Vagina (tissue), 2 donors: ENCODE measurements around the gene PRSS21. TPM values are rescaled to one million over a fixed set of nuclear protein-coding genes. Genes with fewer than 3 reads are reported as not detected.

Experiments
- DNase-seq, 2 donors: peaks; one replicate each; pipeline ENCODE4 v3.0.0-alpha.2; 2017; ENCODE audit errors: extremely low spot score in 2 of 2
- H3K27ac ChIP-seq: fragments of 200-600 bp; sonication (generic); one replicate; pipeline ENCODE4 v1.5.1; 2019
- H3K27me3 ChIP-seq: fragments of 200-600 bp; sonication (generic); one replicate; pipeline ENCODE4 v1.5.1; 2019
- H3K36me3 ChIP-seq, 2 donors: fragments of 200-600 bp; sonication (generic); one replicate each; pipeline ENCODE4 v1.5.1; 2017 to 2019
- H3K4me1 ChIP-seq: fragments of 200-600 bp; sonication (generic); one replicate; pipeline ENCODE4 v1.5.1; 2019
- H3K4me3 ChIP-seq, 2 donors: fragments of 200-600 bp; sonication (generic); 1 replicate in 1 of 2; 2 replicates in 1 of 2; pipeline ENCODE4 v1.5.1; 2016 to 2019
- H3K9me3 ChIP-seq: fragments of 200-600 bp; sonication (generic); one replicate; pipeline ENCODE4 v1.5.1; 2019
- POLR2A ChIP-seq, 2 donors: fragments of 450-650 bp; IDR thresholded peaks; one replicate each; pipeline ENCODE4 v1.6.1; 2017; ENCODE audit warnings: antibody characterized with exemption in 2 of 2, mild to moderate bottlenecking in 2 of 2, moderate library complexity in 2 of 2
- POLR2AphosphoS5 ChIP-seq, 2 donors: sonication (generic); formaldehyde crosslinking; IDR thresholded peaks; one replicate each; pipeline ENCODE4 v1.9.0; 2017; ENCODE audit warnings: antibody characterized with exemption in 2 of 2, mild to moderate bottlenecking in 2 of 2, low read depth in 1 of 2; ENCODE audit not compliant: insufficient read depth in 1 of 2
- intact Hi-C: fragments of 100-400 bp; cut with DNase I; formaldehyde crosslinking; loops from one replicate; pipeline ENCODE4 v1.15.1; 2023
- total RNA-seq: library from RNA; depleted of rRNA; stranded (reverse); fragments of >200 nt; gene quantifications from one replicate; pipeline ENCODE4 v1.2.3, GENCODE V29; 2016
- TF ChIP-seq, protein P1 (sequence below), 3 experiments: fragments of 450-650 bp in 2 of 3; fragments of 200-600 bp in 1 of 3; sonication (generic) in 1 of 3; IDR thresholded peaks; one replicate each; pipeline ENCODE4 v1.5.1; 2017 to 2019; ENCODE audit warnings: antibody characterized with exemption in 3 of 3, mild to moderate bottlenecking in 2 of 3, moderate library complexity in 2 of 3

The PRSS21 gene
- total RNA-seq, 1 donor from 2014 or later: not detected

DNA sequence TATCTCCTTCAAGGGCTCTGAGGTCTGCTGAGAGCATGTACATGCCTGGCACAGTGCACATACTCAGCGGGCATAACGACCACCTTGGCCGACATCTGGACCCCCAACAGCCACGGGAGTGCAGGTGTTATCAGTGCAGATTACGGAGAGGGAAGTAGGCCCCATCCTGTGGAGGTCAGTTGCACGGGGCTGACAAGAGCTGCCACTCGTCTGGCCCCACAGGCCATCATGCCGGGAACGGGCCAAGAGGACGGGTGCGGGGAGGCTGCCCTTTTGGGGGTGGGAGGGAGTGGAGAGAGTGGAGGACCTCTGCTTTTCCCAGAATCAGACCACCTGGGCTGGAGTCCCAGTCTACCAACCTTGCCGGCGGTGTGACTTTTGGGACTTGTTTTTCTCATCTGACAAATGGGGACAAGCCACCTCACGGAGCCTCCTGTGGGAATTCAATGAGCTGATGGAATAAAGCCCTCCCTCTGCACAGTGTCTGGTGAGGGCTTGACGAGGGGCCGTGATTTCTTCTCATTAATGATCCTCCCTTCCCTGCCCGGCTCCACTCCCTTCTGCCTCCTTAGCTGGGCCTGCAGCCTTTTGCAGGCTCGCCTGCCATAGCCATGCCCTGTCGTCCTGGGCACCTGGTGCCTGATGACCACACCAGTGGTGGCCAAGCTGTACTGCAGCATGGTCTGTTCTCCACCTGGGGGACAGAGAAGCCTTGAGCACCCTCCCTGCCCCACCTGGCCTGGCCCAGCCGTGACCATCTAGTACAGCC is 34.3 kb upstream of the PRSS21 start:
- H3K4me1 ChIP-seq: peaks cover 26% of the 10 kb centered on the region
- H3K27me3 ChIP-seq: no peaks in the 10 kb centered on the region
- no peak for DNase-seq
- no peak overlapping the region for H3K4me3 ChIP-seq
- no peak for TF ChIP-seq POLR2A (IDR thresholded peaks at IDR 0.05)
- TF ChIP-seq POLR2AphosphoS5 (IDR thresholded peaks at IDR 0.05; ENCODE audit: insufficient read depth in 1 of 2, low read depth in 1 of 2): no peak
- TF ChIP-seq, protein P1, sequence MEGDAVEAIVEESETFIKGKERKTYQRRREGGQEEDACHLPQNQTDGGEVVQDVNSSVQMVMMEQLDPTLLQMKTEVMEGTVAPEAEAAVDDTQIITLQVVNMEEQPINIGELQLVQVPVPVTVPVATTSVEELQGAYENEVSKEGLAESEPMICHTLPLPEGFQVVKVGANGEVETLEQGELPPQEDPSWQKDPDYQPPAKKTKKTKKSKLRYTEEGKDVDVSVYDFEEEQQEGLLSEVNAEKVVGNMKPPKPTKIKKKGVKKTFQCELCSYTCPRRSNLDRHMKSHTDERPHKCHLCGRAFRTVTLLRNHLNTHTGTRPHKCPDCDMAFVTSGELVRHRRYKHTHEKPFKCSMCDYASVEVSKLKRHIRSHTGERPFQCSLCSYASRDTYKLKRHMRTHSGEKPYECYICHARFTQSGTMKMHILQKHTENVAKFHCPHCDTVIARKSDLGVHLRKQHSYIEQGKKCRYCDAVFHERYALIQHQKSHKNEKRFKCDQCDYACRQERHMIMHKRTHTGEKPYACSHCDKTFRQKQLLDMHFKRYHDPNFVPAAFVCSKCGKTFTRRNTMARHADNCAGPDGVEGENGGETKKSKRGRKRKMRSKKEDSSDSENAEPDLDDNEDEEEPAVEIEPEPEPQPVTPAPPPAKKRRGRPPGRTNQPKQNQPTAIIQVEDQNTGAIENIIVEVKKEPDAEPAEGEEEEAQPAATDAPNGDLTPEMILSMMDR (IDR thresholded peaks at IDR 0.05): no peak
- no peak overlapping the region for H3K27ac ChIP-seq
- no peaks in the 10 kb centered on the region for H3K9me3 ChIP-seq
- intact Hi-C loops: no loop called here
- H3K36me3 ChIP-seq: no peaks in the 10 kb centered on the region

DNA sequence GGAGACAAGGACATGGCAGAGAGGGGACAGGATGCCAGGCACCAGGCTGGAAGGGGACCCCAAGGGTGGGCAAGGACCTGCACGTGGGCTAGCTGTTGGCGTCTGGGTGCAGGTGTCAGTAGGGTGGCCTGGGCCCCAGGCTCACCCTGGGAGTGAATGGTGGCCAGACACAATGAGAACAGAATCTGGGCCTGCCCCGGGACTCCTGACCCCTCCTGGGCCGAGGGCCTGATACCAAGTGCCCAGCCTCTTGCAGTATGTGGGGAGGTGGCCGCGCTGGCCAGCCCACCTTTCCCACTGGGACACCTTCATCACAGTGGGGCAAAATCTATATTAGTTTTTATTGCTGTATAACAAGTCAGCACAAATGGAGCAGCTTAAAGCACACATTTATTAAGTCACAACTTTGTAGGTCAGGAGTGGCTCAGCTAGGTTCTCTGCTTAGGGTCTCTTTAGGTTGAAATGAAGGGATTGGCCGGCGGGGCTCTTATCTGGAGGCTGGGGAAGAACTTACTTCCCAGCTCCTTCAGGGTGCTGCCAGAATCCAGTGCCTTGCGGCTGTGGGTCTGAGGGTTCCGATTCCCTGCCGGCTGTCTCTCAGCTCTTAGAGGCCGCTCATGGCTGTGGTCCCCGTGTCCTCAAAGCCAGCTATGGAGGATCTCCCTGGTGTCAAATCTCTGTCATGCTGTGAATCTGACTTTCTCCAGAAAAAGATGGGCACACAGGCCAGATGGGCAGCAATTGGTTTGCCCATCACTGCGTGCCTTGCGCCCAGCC is 33.3 kb upstream of the PRSS21 start:
- Histone ChIP-seq H3K27ac (no peak overlapping the region), H3K27me3 (no peaks in the 10 kb centered on the region), H3K9me3 (no peaks in the 10 kb centered on the region), H3K4me3 (no peak overlapping the region), H3K36me3 (no peaks in the 10 kb centered on the region), H3K4me1 (peaks cover 16% of the 10 kb centered on the region)
- DNase-seq: no peak
- TF ChIP-seq, protein P1 (IDR thresholded peaks at IDR 0.05): no peak
- TF ChIP-seq POLR2A (IDR thresholded peaks at IDR 0.05) (no peak), POLR2AphosphoS5 (IDR thresholded peaks at IDR 0.05; ENCODE audit: insufficient read depth in 1 of 2, low read depth in 1 of 2) (no peak)
- intact Hi-C loops: no loop called here

DNA sequence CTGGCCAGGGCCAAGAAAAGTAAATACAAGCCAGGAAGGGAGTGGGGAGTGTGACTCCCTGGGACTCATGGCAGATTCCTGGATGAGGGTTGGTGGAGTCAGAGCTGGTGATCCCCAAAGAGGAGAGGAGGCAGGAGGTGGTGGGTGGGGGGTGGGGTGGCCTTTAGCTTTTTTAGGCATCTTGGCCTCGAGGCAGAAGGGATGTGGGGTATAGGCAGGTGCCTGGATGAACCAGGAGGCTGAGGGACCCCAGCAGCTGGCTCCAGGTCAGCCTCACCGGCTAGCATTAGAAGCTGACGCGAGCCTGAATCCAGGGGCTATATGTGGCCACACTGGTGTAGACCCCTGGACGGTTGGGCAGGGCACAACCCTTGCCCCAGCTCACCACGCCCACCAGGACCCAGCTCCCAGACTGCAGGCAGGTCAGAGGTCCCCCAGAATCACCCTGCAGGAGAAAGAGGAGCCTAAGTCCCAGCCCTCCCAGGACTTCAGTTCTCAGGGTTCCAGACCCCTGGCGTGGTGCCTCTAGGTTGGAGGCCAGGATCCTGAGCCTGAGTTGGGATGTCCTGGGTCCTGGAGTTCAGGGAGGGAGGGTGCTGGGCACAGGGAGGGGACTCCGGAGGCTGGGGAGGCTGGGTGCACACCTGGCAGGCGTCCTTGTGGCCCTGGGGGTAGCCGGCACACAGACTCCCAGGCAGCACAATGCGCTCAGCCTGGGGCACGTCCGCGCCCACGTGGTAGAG is 32.5 kb upstream of the PRSS21 start:
- H3K4me1 ChIP-seq: peaks cover 11% of the 10 kb centered on the region
- intact Hi-C loops: no loop called here
- no peak overlapping the region for H3K27ac ChIP-seq
- H3K27me3 ChIP-seq: no peaks in the 10 kb centered on the region
- H3K4me3 ChIP-seq: peak overlapping the region in 1 of 2 donors; percentile 45
- TF ChIP-seq POLR2A (IDR thresholded peaks at IDR 0.05): no peak
- TF ChIP-seq POLR2AphosphoS5 (IDR thresholded peaks at IDR 0.05; ENCODE audit: insufficient read depth in 1 of 2, low read depth in 1 of 2): no peak
- TF ChIP-seq, protein P1 (IDR thresholded peaks at IDR 0.05): no peak
- no peak for DNase-seq
- no peaks in the 10 kb centered on the region for H3K36me3 ChIP-seq
- H3K9me3 ChIP-seq: no peaks in the 10 kb centered on the region

DNA sequence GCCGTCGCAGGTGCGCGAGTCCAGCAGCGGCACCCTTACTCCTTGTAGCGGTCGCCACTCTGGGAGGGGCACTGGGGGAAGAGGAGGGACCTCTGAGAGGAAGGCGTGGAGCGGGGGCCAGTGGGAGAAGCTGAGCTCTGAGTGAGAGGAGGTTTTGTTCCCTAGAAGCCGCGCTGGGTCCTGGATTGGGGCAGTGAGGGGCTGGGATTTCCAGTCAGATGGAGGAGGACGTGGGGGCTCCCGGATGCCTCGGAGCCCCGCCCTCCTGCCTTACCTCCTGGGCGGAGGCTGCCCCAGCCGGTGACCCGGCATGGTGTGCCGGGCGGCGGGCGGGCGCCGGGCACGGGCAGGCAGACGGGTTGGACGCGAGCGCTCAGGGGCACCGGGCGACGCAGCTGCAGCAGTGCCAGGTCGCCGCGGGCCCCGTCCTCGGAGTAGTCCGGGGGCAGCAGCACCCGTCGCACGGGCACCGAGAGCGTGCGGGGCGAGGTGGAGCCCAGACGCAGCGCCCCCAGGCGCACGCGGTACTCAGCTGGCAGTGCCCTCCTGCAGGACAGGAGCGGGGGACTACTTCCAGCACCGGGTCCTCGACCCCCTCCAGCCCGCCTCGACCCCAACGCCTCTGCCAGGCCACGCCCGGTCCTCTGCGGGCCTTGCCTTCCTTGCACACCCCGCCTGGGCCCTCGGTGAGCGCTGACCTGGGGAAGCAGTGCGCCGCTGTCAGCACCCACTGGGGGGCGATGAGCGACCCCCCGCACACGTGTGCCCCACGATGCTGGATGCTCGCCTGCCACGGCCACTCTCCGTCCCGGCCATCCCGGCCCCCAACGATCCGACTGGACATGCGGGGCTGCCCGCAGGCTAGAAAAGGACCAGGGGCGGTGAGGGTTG is 31.7 kb upstream of the PRSS21 start:
- no peaks in the 10 kb centered on the region for H3K27me3 ChIP-seq
- H3K27ac ChIP-seq: no peak overlapping the region
- intact Hi-C loops: no loop called here

More for the DNA sequence above, 31.7 kb upstream of the PRSS21 start:
- H3K36me3 ChIP-seq: no peaks in the 10 kb centered on the region
- peaks cover 11% of the 10 kb centered on the region for H3K4me1 ChIP-seq
- DNase-seq: no peak
- TF ChIP-seq POLR2AphosphoS5 (IDR thresholded peaks at IDR 0.05; ENCODE audit: insufficient read depth in 1 of 2, low read depth in 1 of 2) (no peak), POLR2A (IDR thresholded peaks at IDR 0.05) (no peak)
- TF ChIP-seq, protein P1 (IDR thresholded peaks at IDR 0.05): no peak
- H3K4me3 ChIP-seq: peak overlapping the region; percentile 31 to 45
- no peaks in the 10 kb centered on the region for H3K9me3 ChIP-seq
